Panc1 (cell line): ENCODE results near the gene CREB5.

Source experiments
- POLR2AphosphoS5 ChIP-seq: IDR thresholded peaks from 2 replicates; pipeline ENCODE4 v1.6.1; 2012; ENCODE audit warnings: mild to moderate bottlenecking, low read depth, low read length, moderate library complexity
- SIN3A ChIP-seq: IDR thresholded peaks from 2 replicates; pipeline ENCODE4 v1.6.1; 2012; ENCODE audit warnings: low read depth, mild to moderate bottlenecking, low read length, moderate library complexity, borderline replicate concordance; ENCODE audit not compliant: insufficient read depth
- TCF7L2 ChIP-seq: IDR thresholded peaks from 2 replicates; pipeline ENCODE4 v1.6.1; 2011; ENCODE audit warnings: mild to moderate bottlenecking, low read depth, low read length, inconsistent platforms
- TF ChIP-seq, protein P1 (sequence below): fragments of 450-650 bp; IDR thresholded peaks from 2 replicates; pipeline ENCODE4 v1.5.1; 2017; ENCODE audit warnings: mild to moderate bottlenecking
- TF ChIP-seq, protein P2 (sequence below), 2 experiments: IDR thresholded peaks; 2 replicates each; pipeline ENCODE4 v1.6.1; 2011 to 2012; ENCODE audit warnings: low read depth in 2 of 2, control low read depth in 1 of 2, low read length in 1 of 2, mild to moderate bottlenecking in 1 of 2, moderate library complexity in 1 of 2; ENCODE audit not compliant: insufficient read depth in 1 of 2

DNA sequence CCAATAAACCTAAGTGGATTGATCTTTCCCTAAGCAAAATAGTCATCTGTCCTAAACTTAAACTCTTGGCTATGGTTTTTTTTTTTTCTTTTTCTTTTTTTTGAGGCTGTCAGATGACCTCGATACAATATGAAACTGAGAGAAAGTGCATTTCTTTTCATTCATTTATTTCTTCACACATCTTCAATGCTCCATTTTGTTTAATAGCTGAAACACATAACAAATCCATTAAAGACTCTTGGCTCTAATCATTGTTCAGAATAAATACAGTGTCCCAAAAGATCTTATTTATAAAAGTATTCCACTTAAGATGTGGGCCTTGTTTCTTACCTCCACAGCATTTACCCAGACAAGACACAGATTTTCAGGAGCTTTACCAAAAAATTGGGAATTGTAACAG lies 350.3 kb downstream of the CREB5 start:
- TF ChIP-seq, protein P1, sequence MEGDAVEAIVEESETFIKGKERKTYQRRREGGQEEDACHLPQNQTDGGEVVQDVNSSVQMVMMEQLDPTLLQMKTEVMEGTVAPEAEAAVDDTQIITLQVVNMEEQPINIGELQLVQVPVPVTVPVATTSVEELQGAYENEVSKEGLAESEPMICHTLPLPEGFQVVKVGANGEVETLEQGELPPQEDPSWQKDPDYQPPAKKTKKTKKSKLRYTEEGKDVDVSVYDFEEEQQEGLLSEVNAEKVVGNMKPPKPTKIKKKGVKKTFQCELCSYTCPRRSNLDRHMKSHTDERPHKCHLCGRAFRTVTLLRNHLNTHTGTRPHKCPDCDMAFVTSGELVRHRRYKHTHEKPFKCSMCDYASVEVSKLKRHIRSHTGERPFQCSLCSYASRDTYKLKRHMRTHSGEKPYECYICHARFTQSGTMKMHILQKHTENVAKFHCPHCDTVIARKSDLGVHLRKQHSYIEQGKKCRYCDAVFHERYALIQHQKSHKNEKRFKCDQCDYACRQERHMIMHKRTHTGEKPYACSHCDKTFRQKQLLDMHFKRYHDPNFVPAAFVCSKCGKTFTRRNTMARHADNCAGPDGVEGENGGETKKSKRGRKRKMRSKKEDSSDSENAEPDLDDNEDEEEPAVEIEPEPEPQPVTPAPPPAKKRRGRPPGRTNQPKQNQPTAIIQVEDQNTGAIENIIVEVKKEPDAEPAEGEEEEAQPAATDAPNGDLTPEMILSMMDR = no peak
- TF ChIP-seq, protein P2, sequence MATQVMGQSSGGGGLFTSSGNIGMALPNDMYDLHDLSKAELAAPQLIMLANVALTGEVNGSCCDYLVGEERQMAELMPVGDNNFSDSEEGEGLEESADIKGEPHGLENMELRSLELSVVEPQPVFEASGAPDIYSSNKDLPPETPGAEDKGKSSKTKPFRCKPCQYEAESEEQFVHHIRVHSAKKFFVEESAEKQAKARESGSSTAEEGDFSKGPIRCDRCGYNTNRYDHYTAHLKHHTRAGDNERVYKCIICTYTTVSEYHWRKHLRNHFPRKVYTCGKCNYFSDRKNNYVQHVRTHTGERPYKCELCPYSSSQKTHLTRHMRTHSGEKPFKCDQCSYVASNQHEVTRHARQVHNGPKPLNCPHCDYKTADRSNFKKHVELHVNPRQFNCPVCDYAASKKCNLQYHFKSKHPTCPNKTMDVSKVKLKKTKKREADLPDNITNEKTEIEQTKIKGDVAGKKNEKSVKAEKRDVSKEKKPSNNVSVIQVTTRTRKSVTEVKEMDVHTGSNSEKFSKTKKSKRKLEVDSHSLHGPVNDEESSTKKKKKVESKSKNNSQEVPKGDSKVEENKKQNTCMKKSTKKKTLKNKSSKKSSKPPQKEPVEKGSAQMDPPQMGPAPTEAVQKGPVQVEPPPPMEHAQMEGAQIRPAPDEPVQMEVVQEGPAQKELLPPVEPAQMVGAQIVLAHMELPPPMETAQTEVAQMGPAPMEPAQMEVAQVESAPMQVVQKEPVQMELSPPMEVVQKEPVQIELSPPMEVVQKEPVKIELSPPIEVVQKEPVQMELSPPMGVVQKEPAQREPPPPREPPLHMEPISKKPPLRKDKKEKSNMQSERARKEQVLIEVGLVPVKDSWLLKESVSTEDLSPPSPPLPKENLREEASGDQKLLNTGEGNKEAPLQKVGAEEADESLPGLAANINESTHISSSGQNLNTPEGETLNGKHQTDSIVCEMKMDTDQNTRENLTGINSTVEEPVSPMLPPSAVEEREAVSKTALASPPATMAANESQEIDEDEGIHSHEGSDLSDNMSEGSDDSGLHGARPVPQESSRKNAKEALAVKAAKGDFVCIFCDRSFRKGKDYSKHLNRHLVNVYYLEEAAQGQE (IDR thresholded peaks at IDR 0.05; ENCODE audit: insufficient read depth in 1 of 2, low read depth in 2 of 2, low read length in 1 of 2) = no peak
- TF ChIP-seq POLR2AphosphoS5 (no peak), SIN3A (no peak), TCF7L2 (no peak)
